Spleen (tissue), 11 donors: ENCODE measurements around the gene ZNF484. TPM values are rescaled to one million over a fixed set of nuclear protein-coding genes. Genes with fewer than 3 reads are reported as not detected.
A peak's percentile ranks its signal among the peaks of the same experiment; 100 is the strongest.
"Not testable (repeated sequence)": the region's sequence is repeated elsewhere in the genome, so short reads cannot be mapped to it uniquely, and the experiment has no call there.

Experiments used
- DNase-seq: peaks from one replicate; pipeline ENCODE4 v3.0.0-alpha.2; 2020
- H3K27ac ChIP-seq, 8 donors: fragments of 200-600 bp; sonication (generic) in 7 of 8; 1 replicate in 4 of 8; 2 replicates in 4 of 8; pipeline versions ENCODE4 v1.5.0 to v1.8.0; 2016 to 2021; ENCODE audit warnings: inconsistent platforms in 4 of 8, mild to moderate bottlenecking in 4 of 8, moderate library complexity in 1 of 8
- H3K27me3 ChIP-seq, 7 donors: fragments of 200-600 bp; sonication (generic) in 6 of 7; replicated peaks in 1 of 7; 1 replicate in 4 of 7; 2 replicates in 3 of 7; pipeline versions ENCODE4 v1.5.0 to v1.8.0; 2016 to 2021; ENCODE audit warnings: inconsistent platforms in 3 of 7, mild to moderate bottlenecking in 1 of 7
- H3K36me3 ChIP-seq, 6 donors: fragments of 200-600 bp; sonication (generic) in 5 of 6; 1 replicate in 4 of 6; 2 replicates in 2 of 6; pipeline versions ENCODE4 v1.5.0 to v1.8.0; 2016 to 2021; ENCODE audit warnings: inconsistent platforms in 2 of 6
- H3K4me1 ChIP-seq, 6 donors: fragments of 200-600 bp; sonication (generic) in 5 of 6; 1 replicate in 3 of 6; 2 replicates in 3 of 6; pipeline versions ENCODE4 v1.5.0 to v1.8.0; 2016 to 2021; ENCODE audit warnings: inconsistent platforms in 3 of 6
- H3K4me3 ChIP-seq, 8 donors: fragments of 200-600 bp; sonication (generic) in 7 of 8; 1 replicate in 4 of 8; 2 replicates in 4 of 8; pipeline versions ENCODE4 v1.5.0 to v1.8.0; 2016 to 2021; ENCODE audit warnings: inconsistent platforms in 4 of 8, mild to moderate bottlenecking in 4 of 8, moderate library complexity in 2 of 8
- H3K9me3 ChIP-seq, 8 donors: fragments of 200-600 bp; sonication (generic) in 7 of 8; 1 replicate in 4 of 8; 2 replicates in 4 of 8; pipeline versions ENCODE4 v1.5.0 to v1.8.0; 2016 to 2021; ENCODE audit warnings: inconsistent platforms in 4 of 8
- CTCF ChIP-seq, 11 experiments: fragments of 200-600 bp in 7 of 11; fragments of 450-650 bp in 4 of 11; sonication (generic) in 4 of 11; IDR thresholded peaks in 8 of 11; conservative IDR thresholded peaks in 3 of 11; 1 replicate in 7 of 11; 2 replicates in 4 of 11; pipeline versions ENCODE4 v1.4.0 to v1.8.0; 2016 to 2021; ENCODE audit warnings: antibody characterized with exemption in 11 of 11, inconsistent platforms in 4 of 11, mild to moderate bottlenecking in 1 of 11
- POLR2A ChIP-seq, 3 donors: fragments of 450-650 bp; IDR thresholded peaks; one replicate each; pipeline ENCODE4 v1.5.1; 2017; ENCODE audit warnings: antibody characterized with exemption in 3 of 3, mild to moderate bottlenecking in 1 of 3
- POLR2AphosphoS5 ChIP-seq, 3 donors: sonication (generic); formaldehyde crosslinking; IDR thresholded peaks; one replicate each; pipeline ENCODE4 v1.5.1; 2017; ENCODE audit warnings: antibody characterized with exemption in 3 of 3
- WGBS, 5 donors: extraction: QIAGEN DNeasy Blood & Tissue Kit in 3 of 5; methylation state at CpG; one replicate each; pipeline versions ENCODE4 v1.1.5 to v1.1.7; 2013 to 2018; 5-methylcytosine and 5-hydroxymethylcytosine counted together
- intact Hi-C: fragments of 100-400 bp; cut with DNase I; formaldehyde crosslinking; loops from one replicate; pipeline ENCODE4 v1.15.0; 2023; ENCODE audit warnings: low total_unique reads
- polyA plus RNA-seq, 3 donors: library from polyadenylated mRNA; stranded (reverse); fragments of 200-250 nt; gene quantifications; one replicate each; pipeline ENCODE4 v1.2.1, GENCODE V29; 2013
- total RNA-seq, 7 donors: library from RNA; depleted of rRNA in 3 of 7; stranded (reverse); fragments of >200 nt in 3 of 7; fragmentation: NEBNext Ultra II Directional in 4 of 7; extraction: Animal tissue kit (Norgen Biotek cat#: 25700) in 4 of 7; gene quantifications; one replicate each; pipeline versions ENCODE4 v1.1.0 to v1.2.1, GENCODE V29; 2016 to 2021
- donor health status: healthy with polysubstance abuse.
- donor health status: DM: no; HTN: no; CAD: no; lungs with moderate emphysema.
- donor health status: DM: no; HTN: no; CAD: no.
- donor health status: Bipolar disorder and iron deficiency.
- donor health status: healthy.
- donor health status: DM: no; HTN: no; CAD: no.
- donor health status: DM: yes; HTN: yes; CAD: no.

Gene ZNF484
- total and polyA plus RNA-seq, 10 donors = 1.1 to 28.4 (median 14.5) TPM

GRCh38 chr9:92829420-92829819, 48.4 kb downstream of the ZNF484 start:
- no peaks in the 10 kb centered on the region for H3K27me3 ChIP-seq
- TF ChIP-seq CTCF (IDR thresholded peaks at IDR 0.05 in 8 of 11, conservative IDR thresholded peaks at IDR 0.05 in 3 of 11) (no peak), POLR2A (IDR thresholded peaks at IDR 0.05) (no peak), POLR2AphosphoS5 (IDR thresholded peaks at IDR 0.05) (no peak)
- no peaks in the 10 kb centered on the region for H3K36me3 ChIP-seq
- intact Hi-C loops = no loop called here
- no peak overlapping the region for H3K4me3 ChIP-seq
- DNase-seq = no peak
- peaks cover 0 to 24% (median 21%) of the 10 kb centered on the region in 8 donors for H3K9me3 ChIP-seq
- H3K27ac ChIP-seq = no peak overlapping the region
- H3K4me1 ChIP-seq = no peaks in the 10 kb centered on the region
- WGBS, 5 donors = 60 to 70% (median 62%) methylated on average over 2 of the region's 2 CpGs

- H3K27ac ChIP-seq, H3K4me1 ChIP-seq, H3K9me3 ChIP-seq, H3K4me3 ChIP-seq, H3K27me3 ChIP-seq, DNase-seq, intact Hi-C loops, H3K36me3 ChIP-seq: not testable (repeated sequence)
- WGBS, 5 donors = 84 to 94% (median 90%) methylated on average over 2 of the region's 2 CpGs
Observed at GRCh38 chr9:92825065-92825464, 52.8 kb downstream of the ZNF484 start.

- Histone ChIP-seq H3K4me1 (no peaks in the 10 kb centered on the region), H3K27ac (no peak overlapping the region), H3K36me3 (no peaks in the 10 kb centered on the region), H3K9me3 (no peaks in the 10 kb centered on the region), H3K4me3 (no peak overlapping the region), H3K27me3 (peaks cover 0 to 45% (median 17%) of the 10 kb centered on the region in 7 donors)
- 59 to 83% (median 73%) methylated on average over 3 of the region's 3 CpGs for WGBS, 5 donors
- intact Hi-C loops = no loop called here
- TF ChIP-seq POLR2A (IDR thresholded peaks at IDR 0.05) (no peak), CTCF (IDR thresholded peaks at IDR 0.05 in 8 of 11, conservative IDR thresholded peaks at IDR 0.05 in 3 of 11) (no peak), POLR2AphosphoS5 (IDR thresholded peaks at IDR 0.05) (no peak)
- DNase-seq = no peak
Observed at GRCh38 chr9:92820964-92821363, 56.9 kb downstream of the ZNF484 start.

GRCh38 chr9:92819898-92820297, 57.9 kb downstream of the ZNF484 start:
- 72 to 93% (median 81%) methylated on average over 1 of the region's 1 CpG for WGBS, 5 donors
- H3K9me3 ChIP-seq, H3K4me3 ChIP-seq, DNase-seq, intact Hi-C loops, H3K36me3 ChIP-seq, H3K4me1 ChIP-seq, H3K27ac ChIP-seq: not testable (repeated sequence)
- H3K27me3 ChIP-seq = peaks cover 0 to 56% (median 23%) of the 10 kb centered on the region in 7 donors

GRCh38 chr9:92809629-92810326, 68.1 kb downstream of the ZNF484 start:
- DNase-seq, H3K27ac ChIP-seq, intact Hi-C loops, H3K36me3 ChIP-seq, H3K9me3 ChIP-seq: not testable (repeated sequence)
- H3K27me3 ChIP-seq = peaks cover 20 to 100% (median 97%) of the 10 kb centered on the region in 7 donors
- 6 to 12% (median 11%) methylated on average over 26 to 34 of the region's 34 CpGs for WGBS, 5 donors
- H3K4me1 ChIP-seq = peaks cover 26 to 36% (median 30%) of the 10 kb centered on the region in 6 donors
- peak overlapping the region in 3 of 8 donors; percentile 38 to 70 (median 41) for H3K4me3 ChIP-seq
